Fibroblast of lung (primary cell): Measurements from ENCODE around the gene KIF26B. TPM values are rescaled to one million over a fixed set of nuclear protein-coding genes. Genes with fewer than 3 reads are reported as not detected.
A peak's percentile ranks its signal among the peaks of the same experiment; 100 is the strongest.

Experiments
- DNase-seq, 2 donors: peaks; one replicate each; pipeline versions ENCODE4 v3.0.0 to v3.0.0-alpha.2; 2010; ENCODE audit warnings: low read depth in 2 of 2
- H2AFZ ChIP-seq: 2 replicates; pipeline ENCODE4 v1.5.1; 2012; ENCODE audit warnings: low read length, control low read depth, inconsistent platforms
- H3K27ac ChIP-seq: 2 replicates; pipeline ENCODE4 v1.5.1; 2011; ENCODE audit warnings: low read length, control low read depth; ENCODE audit not compliant: insufficient read depth
- H3K27me3 ChIP-seq: 2 replicates; pipeline ENCODE4 v1.5.1; 2011; ENCODE audit warnings: mild to moderate bottlenecking, low read length; ENCODE audit not compliant: control insufficient read depth, insufficient read depth
- H3K36me3 ChIP-seq: 2 replicates; pipeline ENCODE4 v1.5.1; 2011; ENCODE audit warnings: low read length; ENCODE audit not compliant: control insufficient read depth, insufficient read depth
- H3K4me1 ChIP-seq: 2 replicates; pipeline ENCODE4 v1.5.1; 2011; ENCODE audit warnings: low read length; ENCODE audit not compliant: control insufficient read depth, insufficient read depth; ENCODE audit errors: extremely low read depth
- H3K4me2 ChIP-seq: 2 replicates; pipeline ENCODE4 v1.5.1; 2011; ENCODE audit warnings: low read length, control low read depth; ENCODE audit not compliant: insufficient read depth; ENCODE audit errors: extremely low read depth
- H3K4me3 ChIP-seq, 4 experiments: fragments of 200-600 bp in 1 of 4; sonication (generic) in 1 of 4; replicated peaks in 1 of 4; 2 replicates each; pipeline ENCODE4 v1.5.1; 2011 to 2016; ENCODE audit warnings: low read length in 4 of 4, low read depth in 3 of 4, mild to moderate bottlenecking in 3 of 4, control low read depth in 2 of 4, inconsistent platforms in 1 of 4, mixed read lengths in 1 of 4; ENCODE audit not compliant: insufficient read depth in 1 of 4; ENCODE audit errors: control extremely low read depth in 1 of 4
- H3K79me2 ChIP-seq: 2 replicates; pipeline ENCODE4 v1.5.1; 2012; ENCODE audit warnings: mild to moderate bottlenecking, low read length, inconsistent platforms; ENCODE audit not compliant: control insufficient read depth, insufficient read depth
- H3K9ac ChIP-seq: 2 replicates; pipeline ENCODE4 v1.5.1; 2011; ENCODE audit warnings: mild to moderate bottlenecking, low read length, control low read depth; ENCODE audit not compliant: insufficient read depth
- H3K9me3 ChIP-seq: 2 replicates; pipeline ENCODE4 v1.5.1; 2012; ENCODE audit warnings: low read depth, low read length; ENCODE audit not compliant: control insufficient read depth, insufficient read depth
- H4K20me1 ChIP-seq: 2 replicates; pipeline ENCODE4 v1.5.1; 2011; ENCODE audit warnings: low read length; ENCODE audit not compliant: control insufficient read depth, insufficient read depth; ENCODE audit errors: extremely low read depth
- EZH2 ChIP-seq: IDR thresholded peaks from 2 replicates; pipeline ENCODE4 v1.5.1; 2012; ENCODE audit warnings: low read length, control low read depth, mild to moderate bottlenecking; ENCODE audit errors: missing control alignments
- polyA plus RNA-seq, 2 donors: library from polyadenylated mRNA; depleted of rRNA in 1 of 2; stranded (reverse) in 1 of 2; unstranded in 1 of 2; fragments of >200 nt; gene quantifications; 2 replicates each; pipeline ENCODE4 v1.2.1, GENCODE V29; 2011 to 2012; ENCODE audit warnings: missing spikeins in 1 of 2
- total RNA-seq: library from RNA; depleted of rRNA; stranded (reverse); fragments of >200 nt; gene quantifications from 2 replicates; pipeline ENCODE4 v1.2.1, GENCODE V29; 2014
- TF ChIP-seq, protein P1 (sequence below), 2 donors: IDR thresholded peaks in 1 of 2; conservative IDR thresholded peaks in 1 of 2; 1 replicate in 1 of 2; 2 replicates in 1 of 2; pipeline ENCODE4 v1.5.1; 2011 to 2012; ENCODE audit warnings: low read length in 2 of 2, control low read depth in 1 of 2, inconsistent platforms in 1 of 2, low read depth in 1 of 2, mild to moderate bottlenecking in 1 of 2

Gene KIF26B
- total and polyA plus RNA-seq, 2 donors (not counting 1 experiment from before 2014, with no cell fraction given) = 5.3 to 6.1 TPM

DNA sequence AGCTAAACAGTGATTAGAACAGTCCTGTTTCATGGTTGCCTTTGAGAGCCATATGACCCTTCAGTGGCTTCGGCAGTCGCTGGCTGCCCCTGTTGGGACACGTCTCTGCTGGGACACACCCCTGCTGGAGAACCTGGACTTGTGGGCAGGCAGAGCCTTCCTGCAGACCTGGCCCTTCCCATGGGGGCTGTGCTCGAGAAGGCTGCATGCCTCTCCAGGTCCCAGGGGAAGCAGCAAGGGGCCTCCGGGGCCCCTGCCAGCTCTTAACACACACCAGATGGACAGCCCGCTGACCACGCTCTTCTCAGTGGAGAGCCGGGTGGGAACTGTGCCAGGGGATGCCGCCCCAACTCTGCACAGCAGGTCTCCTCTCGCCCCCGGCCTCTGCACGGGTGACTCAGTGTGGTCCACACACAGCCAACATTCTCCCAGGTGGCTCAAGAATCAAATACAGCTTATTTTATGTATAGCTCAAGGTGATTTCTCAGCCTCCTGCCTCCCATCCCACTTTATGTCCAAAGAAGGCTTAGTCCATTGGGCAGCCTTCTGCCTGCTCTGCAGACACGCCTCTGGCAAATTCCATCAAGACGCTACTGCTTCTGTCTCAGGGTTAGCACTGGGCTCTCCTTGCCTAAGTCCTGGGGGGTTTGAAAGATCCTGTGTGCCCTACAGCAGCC is 450.8 kb downstream of the KIF26B start:
- no peak for TF ChIP-seq EZH2
- TF ChIP-seq, protein P1, sequence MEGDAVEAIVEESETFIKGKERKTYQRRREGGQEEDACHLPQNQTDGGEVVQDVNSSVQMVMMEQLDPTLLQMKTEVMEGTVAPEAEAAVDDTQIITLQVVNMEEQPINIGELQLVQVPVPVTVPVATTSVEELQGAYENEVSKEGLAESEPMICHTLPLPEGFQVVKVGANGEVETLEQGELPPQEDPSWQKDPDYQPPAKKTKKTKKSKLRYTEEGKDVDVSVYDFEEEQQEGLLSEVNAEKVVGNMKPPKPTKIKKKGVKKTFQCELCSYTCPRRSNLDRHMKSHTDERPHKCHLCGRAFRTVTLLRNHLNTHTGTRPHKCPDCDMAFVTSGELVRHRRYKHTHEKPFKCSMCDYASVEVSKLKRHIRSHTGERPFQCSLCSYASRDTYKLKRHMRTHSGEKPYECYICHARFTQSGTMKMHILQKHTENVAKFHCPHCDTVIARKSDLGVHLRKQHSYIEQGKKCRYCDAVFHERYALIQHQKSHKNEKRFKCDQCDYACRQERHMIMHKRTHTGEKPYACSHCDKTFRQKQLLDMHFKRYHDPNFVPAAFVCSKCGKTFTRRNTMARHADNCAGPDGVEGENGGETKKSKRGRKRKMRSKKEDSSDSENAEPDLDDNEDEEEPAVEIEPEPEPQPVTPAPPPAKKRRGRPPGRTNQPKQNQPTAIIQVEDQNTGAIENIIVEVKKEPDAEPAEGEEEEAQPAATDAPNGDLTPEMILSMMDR (conservative IDR thresholded peaks at IDR 0.05 in 1 of 2, IDR thresholded peaks at IDR 0.05 in 1 of 2; ENCODE audit: low read depth in 1 of 2, low read length in 2 of 2) = no peak
- no peak overlapping the region for H3K9ac ChIP-seq
- DNase-seq = peak; percentile 84 to 91
- no peaks in the 10 kb centered on the region for H3K9me3 ChIP-seq
- no peaks in the 10 kb centered on the region for H3K36me3 ChIP-seq
- no peaks in the 10 kb centered on the region for H3K79me2 ChIP-seq
- H3K27ac ChIP-seq = peak overlapping the region; percentile 6
- H3K4me1 ChIP-seq = peaks cover 2% of the 10 kb centered on the region
- no peak overlapping the region for H3K4me2 ChIP-seq
- no peaks in the 10 kb centered on the region for H4K20me1 ChIP-seq
- H3K27me3 ChIP-seq = no peaks in the 10 kb centered on the region
- H2AFZ ChIP-seq = no peak overlapping the region
- no peak overlapping the region for H3K4me3 ChIP-seq

DNA sequence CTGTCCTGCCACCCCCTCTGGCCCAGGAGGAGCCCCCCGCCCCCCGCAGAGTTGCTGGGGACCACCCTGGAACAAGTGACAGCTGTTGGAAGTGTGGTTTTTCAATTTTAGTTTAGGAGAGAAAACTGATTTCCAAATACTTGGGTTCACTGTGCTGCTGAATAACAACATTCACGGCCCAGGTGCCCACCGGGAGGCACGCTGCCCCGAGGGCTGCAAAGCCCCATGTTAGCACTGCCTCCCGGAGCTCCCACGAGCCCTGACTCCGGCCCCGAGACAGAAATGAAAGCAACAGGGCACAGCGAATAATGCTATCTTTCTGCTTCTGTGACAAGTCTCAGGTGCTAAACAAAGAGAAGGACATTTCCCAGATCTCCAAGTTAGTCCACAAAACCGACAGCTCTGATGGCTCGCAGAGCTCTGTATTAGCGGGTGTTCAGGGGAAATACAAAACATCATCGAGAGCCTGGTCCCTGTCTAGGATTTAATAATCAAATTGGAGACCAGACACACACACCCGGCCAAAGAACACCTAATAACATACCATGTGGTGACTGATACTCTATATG is 451.5 kb downstream of the KIF26B start:
- no peaks in the 10 kb centered on the region for H3K27me3 ChIP-seq
- no peak overlapping the region for H3K27ac ChIP-seq
- no peak overlapping the region for H3K4me2 ChIP-seq
- no peak overlapping the region for H3K9ac ChIP-seq
- H3K9me3 ChIP-seq = no peaks in the 10 kb centered on the region
- peaks cover 2% of the 10 kb centered on the region for H3K4me1 ChIP-seq
- no peak for TF ChIP-seq EZH2
- TF ChIP-seq, protein P1 (conservative IDR thresholded peaks at IDR 0.05 in 1 of 2, IDR thresholded peaks at IDR 0.05 in 1 of 2; ENCODE audit: low read depth in 1 of 2, low read length in 2 of 2) = no peak
- no peaks in the 10 kb centered on the region for H3K36me3 ChIP-seq
- no peaks in the 10 kb centered on the region for H4K20me1 ChIP-seq
- no peaks in the 10 kb centered on the region for H3K79me2 ChIP-seq
- H2AFZ ChIP-seq = no peak overlapping the region
- no peak overlapping the region for H3K4me3 ChIP-seq
- no peak for DNase-seq

DNA sequence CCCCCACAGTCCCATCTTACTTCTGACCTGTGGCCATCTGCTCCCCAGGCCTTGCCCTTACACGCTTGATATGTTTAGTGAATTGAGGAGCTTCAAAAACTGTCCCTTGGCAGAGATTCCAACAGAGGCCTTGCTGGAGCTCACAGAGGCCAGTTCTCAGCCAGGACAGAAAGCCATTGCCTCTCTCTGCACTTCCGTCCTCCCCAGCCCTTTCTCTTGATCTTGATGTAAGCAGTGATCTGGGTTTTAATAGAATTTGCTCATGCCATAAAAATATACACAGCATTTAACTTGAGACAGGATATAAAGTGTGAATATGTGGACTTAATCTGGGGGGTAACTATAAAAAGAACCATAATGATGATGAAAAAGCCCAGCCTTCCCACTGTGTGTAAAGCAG is 453.5 kb downstream of the KIF26B start:
- no peaks in the 10 kb centered on the region for H3K79me2 ChIP-seq
- H3K4me3 ChIP-seq = no peak overlapping the region
- H3K9ac ChIP-seq = no peak overlapping the region
- no peak for DNase-seq
- H3K27ac ChIP-seq = no peak overlapping the region
- TF ChIP-seq EZH2 = no peak
- H3K9me3 ChIP-seq = no peaks in the 10 kb centered on the region
- no peak overlapping the region for H2AFZ ChIP-seq
- no peaks in the 10 kb centered on the region for H3K36me3 ChIP-seq
- no peaks in the 10 kb centered on the region for H4K20me1 ChIP-seq
- H3K4me1 ChIP-seq = peaks cover 2% of the 10 kb centered on the region
- no peaks in the 10 kb centered on the region for H3K27me3 ChIP-seq
- no peak overlapping the region for H3K4me2 ChIP-seq
